Astrocyte of the spinal cord (primary cell): ENCODE data around the gene SCG5.

Experiments
- DNase-seq: peaks from one replicate; pipeline ENCODE4 v3.0.0; 2011; ENCODE audit warnings: low read depth, low spot score
- H3K4me3 ChIP-seq: 2 replicates; pipeline ENCODE4 v1.5.1; 2011; ENCODE audit warnings: low read depth, mild to moderate bottlenecking, low read length, moderate library complexity
- CTCF ChIP-seq: IDR thresholded peaks from 2 replicates; pipeline ENCODE4 v1.5.1; 2012; ENCODE audit warnings: low read depth, mild to moderate bottlenecking, low read length, inconsistent platforms
- in situ Hi-C: cut with HindIII; loops from 2 replicates; pipeline ENCODE4 v1.10.0; 2017; ENCODE audit warnings: low sequenced_read_pairs

The SCG5 gene

GRCh38 chr15:32652178-32652577, 10.7 kb downstream of the SCG5 start:
- no peak for DNase-seq
- TF ChIP-seq CTCF: no peak
- in situ Hi-C loops: loop anchor here (25.0 kb wide), 1 partner anchor 335 kb away; no protein-coding TSS in a partner anchor
- no peak overlapping the region for H3K4me3 ChIP-seq

- no peak for TF ChIP-seq CTCF
- H3K4me3 ChIP-seq: no peak overlapping the region
- in situ Hi-C loops: loop anchor here (25.0 kb wide), 1 partner anchor 331 kb away; no protein-coding TSS in a partner anchor
- no peak for DNase-seq
Observed at GRCh38 chr15:32656091-32656490, 14.6 kb downstream of the SCG5 start.

GRCh38 chr15:32656496-32656895, 15.0 kb downstream of the SCG5 start:
- no peak for TF ChIP-seq CTCF
- in situ Hi-C loops: loop anchor here (25.0 kb wide), 1 partner anchor 331 kb away; no protein-coding TSS in a partner anchor
- DNase-seq: peak; percentile 16
- H3K4me3 ChIP-seq: no peak overlapping the region

- peak; percentile 19 for DNase-seq
- TF ChIP-seq CTCF: peak; percentile 43
- no peak overlapping the region for H3K4me3 ChIP-seq
- in situ Hi-C loops: loop anchor here (25.0 kb wide), 1 partner anchor 330 kb away; no protein-coding TSS in a partner anchor
Observed at GRCh38 chr15:32657198-32657883, 15.8 kb downstream of the SCG5 start.

GRCh38 chr15:32657941-32658340, 16.4 kb downstream of the SCG5 start:
- H3K4me3 ChIP-seq: no peak overlapping the region
- DNase-seq: no peak
- TF ChIP-seq CTCF: no peak
- in situ Hi-C loops: loop anchor here (25.0 kb wide), 1 partner anchor 329 kb away; no protein-coding TSS in a partner anchor

- TF ChIP-seq CTCF: peak; percentile 17
- in situ Hi-C loops: loop anchor here (25.0 kb wide), 1 partner anchor 328 kb away; no protein-coding TSS in a partner anchor
- DNase-seq: peak; percentile 87
- no peak overlapping the region for H3K4me3 ChIP-seq
Observed at GRCh38 chr15:32659340-32660155, 18.0 kb downstream of the SCG5 start.
